Central memory CD8-positive, alpha-beta T cell (primary cell): ENCODE data around the gene GPC3.

Source experiments
- ATAC-seq: fragments of 150-1000 bp; cut with Tn5 transposase; replicated peaks from 2 replicates; pipeline ENCODE4 v1.10.0; 2022; ENCODE audit warnings: mild to moderate bottlenecking, moderate FRiP score, moderate number of reproducible peaks; ENCODE audit not compliant: poor library complexity, severe bottlenecking; ENCODE audit errors: extremely low read depth
- DNase-seq, 2 donors: peaks; one replicate each; pipeline ENCODE4 v3.0.0; 2021; ENCODE audit warnings: low spot score in 2 of 2
- H3K27ac Mint-ChIP-seq: one replicate; pipeline ENCODE4 v1.8.0; 2022; ENCODE audit warnings: low read depth, mild to moderate bottlenecking, moderate library complexity, mixed read lengths
- H3K27me3 Mint-ChIP-seq: one replicate; pipeline ENCODE4 v1.8.0; 2022; ENCODE audit warnings: mixed read lengths
- H3K36me3 Mint-ChIP-seq: one replicate; pipeline ENCODE4 v1.8.0; 2022; ENCODE audit warnings: mild to moderate bottlenecking, moderate library complexity, mixed read lengths; ENCODE audit not compliant: insufficient read depth
- H3K4me1 Mint-ChIP-seq: one replicate; pipeline ENCODE4 v1.8.0; 2022; ENCODE audit warnings: mixed read lengths
- H3K4me3 Mint-ChIP-seq: one replicate; pipeline ENCODE4 v1.8.0; 2022; ENCODE audit warnings: mild to moderate bottlenecking, moderate library complexity, mixed read lengths
- H3K9me3 Mint-ChIP-seq: one replicate; pipeline ENCODE4 v1.8.0; 2022; ENCODE audit warnings: mixed read lengths

GPC3 gene

DNA sequence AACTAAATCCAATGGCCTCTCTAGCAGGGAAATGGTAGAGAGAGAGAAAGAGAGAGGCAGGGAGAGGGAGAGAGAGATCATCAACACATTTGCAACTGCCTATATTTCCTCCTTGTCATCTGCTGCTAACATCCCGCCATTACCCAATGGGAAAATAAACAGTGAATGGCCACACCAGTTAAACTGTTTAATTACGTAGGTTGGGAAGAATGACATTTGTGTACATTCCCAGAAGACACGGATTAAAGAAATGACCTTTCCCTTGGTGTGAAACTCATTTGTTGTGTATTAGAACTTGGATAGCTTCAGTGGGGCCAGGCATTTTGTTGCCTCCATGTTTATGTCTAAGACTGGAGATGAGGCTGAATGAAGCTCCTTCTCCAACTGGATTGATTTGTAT is 474.4 kb downstream of the GPC3 start:
- peaks cover 2% of the 10 kb centered on the region for H3K27me3 Mint-ChIP-seq
- no peak for ATAC-seq
- no peaks in the 10 kb centered on the region for H3K4me1 Mint-ChIP-seq
- DNase-seq: no peak
- peaks cover 3% of the 10 kb centered on the region for H3K9me3 Mint-ChIP-seq
- no peak overlapping the region for H3K27ac Mint-ChIP-seq
- H3K4me3 Mint-ChIP-seq: no peak overlapping the region
- H3K36me3 Mint-ChIP-seq: no peaks in the 10 kb centered on the region

DNA sequence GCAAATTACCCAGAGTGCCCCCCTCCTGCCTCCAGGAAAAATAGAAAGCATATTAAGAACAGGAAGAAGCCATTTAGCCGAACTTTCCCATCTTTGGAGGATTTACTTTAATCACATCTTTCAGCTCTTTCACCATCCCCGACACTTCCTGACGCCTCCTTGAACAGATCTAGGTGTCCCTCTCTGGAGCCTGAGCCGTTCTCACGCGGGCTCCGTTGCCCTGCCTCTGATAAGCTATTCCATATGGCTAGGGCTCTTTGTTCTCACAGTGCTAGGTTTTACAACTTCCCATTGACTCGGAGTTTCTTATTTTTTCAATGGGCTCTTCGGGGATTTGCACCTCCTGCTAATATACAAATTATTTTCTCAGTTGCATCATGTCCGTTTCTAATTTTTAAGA is 488.0 kb downstream of the GPC3 start:
- no peak for DNase-seq

DNA sequence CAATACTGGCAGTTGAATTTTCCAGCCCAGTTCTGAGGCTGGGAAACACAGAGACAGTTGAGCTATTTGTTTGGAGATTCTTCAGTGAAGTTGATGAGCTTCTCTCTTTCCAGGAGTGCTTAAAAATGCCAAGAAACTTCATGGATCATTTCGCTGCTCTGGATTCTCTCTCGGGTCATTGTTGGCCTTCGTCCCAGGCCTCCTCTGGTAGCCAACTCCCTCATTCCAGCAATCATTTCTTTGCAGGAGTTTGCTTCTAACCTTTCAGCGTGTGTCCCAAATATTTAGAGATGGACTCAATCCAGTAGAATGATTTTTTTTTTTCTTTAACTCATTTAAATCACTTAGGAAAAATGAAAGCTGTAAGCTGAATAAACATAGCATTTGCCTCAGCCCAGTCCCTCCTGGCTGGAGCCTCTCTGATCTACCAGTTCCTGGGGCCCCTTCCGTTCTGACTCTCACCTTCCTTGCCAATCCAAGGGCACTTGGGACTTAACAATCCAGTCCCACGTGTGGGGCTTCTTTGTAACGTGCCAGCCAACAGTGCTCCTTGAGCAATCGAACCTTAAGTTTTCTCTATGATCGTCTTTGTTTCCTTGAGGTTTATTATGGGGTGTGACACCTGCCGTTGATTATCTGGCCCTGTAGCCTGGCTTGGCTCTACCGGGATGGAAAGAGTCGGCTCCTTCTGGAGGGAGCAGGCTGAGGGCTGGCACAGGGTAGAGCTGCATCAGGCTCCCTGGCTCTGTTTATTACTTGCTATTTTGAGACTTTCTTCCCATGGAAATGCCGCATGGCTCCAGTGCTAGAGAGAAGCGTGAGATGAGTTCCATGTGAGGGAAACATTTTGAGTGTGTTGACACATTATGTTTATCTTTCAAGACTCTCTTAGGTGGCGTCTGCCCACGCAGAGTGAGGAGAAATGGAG is 489.7 kb downstream of the GPC3 start:
- no peak overlapping the region for H3K4me3 Mint-ChIP-seq
- no peaks in the 10 kb centered on the region for H3K36me3 Mint-ChIP-seq
- ATAC-seq (no peak), DNase-seq (no peak)
- H3K9me3 Mint-ChIP-seq: no peaks in the 10 kb centered on the region
- no peaks in the 10 kb centered on the region for H3K4me1 Mint-ChIP-seq
- H3K27me3 Mint-ChIP-seq: no peaks in the 10 kb centered on the region
- H3K27ac Mint-ChIP-seq: no peak overlapping the region

More for the DNA sequence above, 488.0 kb downstream of the GPC3 start:
- H3K27ac Mint-ChIP-seq: no peak overlapping the region
- H3K36me3 Mint-ChIP-seq: no peaks in the 10 kb centered on the region
- no peaks in the 10 kb centered on the region for H3K9me3 Mint-ChIP-seq
- no peaks in the 10 kb centered on the region for H3K27me3 Mint-ChIP-seq
- H3K4me1 Mint-ChIP-seq: no peaks in the 10 kb centered on the region
- no peak for ATAC-seq
- no peak overlapping the region for H3K4me3 Mint-ChIP-seq

DNA sequence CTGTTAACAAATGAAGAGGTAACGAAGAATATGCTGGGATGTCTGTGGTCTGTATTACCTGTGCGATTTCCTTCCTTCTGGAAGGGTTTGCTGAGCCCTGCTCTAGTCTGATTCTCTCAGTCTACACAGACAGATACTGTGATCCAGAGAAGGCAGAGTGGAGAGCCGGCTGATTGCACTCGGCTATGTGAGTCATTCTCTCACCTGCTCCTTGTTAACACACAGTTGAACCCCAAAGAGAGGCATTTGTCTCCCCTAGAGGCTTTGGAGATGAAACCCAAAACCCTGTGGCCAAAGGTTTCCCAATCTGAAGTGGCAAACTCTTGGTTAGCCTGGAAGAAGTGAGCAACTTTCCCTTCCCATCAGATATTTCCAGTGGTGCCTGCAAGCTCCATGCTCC is 492.0 kb downstream of the GPC3 start:
- no peaks in the 10 kb centered on the region for H3K9me3 Mint-ChIP-seq
- H3K27me3 Mint-ChIP-seq: no peaks in the 10 kb centered on the region
- H3K4me1 Mint-ChIP-seq: no peaks in the 10 kb centered on the region
- H3K27ac Mint-ChIP-seq: no peak overlapping the region
- DNase-seq: no peak
- H3K4me3 Mint-ChIP-seq: no peak overlapping the region
- no peak for ATAC-seq
- no peaks in the 10 kb centered on the region for H3K36me3 Mint-ChIP-seq

DNA sequence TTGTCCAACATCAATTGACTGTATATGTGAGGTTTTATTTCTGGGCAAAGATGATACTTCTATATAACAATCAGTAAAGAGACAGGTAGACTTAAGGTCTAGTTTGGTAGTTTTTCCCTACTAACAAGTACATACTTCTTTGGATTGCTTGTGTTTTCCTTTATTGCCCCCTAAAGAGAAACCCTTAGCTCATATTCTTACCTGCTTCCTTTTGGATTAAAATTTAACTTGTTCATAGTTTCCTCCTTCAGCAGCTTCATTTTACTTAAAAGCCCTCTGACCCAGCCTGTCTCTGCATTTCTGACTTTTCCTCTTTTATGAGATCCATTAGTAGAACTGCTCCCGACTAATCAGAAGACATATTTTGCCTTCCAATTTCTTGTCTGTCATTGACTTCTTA is 494.4 kb downstream of the GPC3 start:
- no peaks in the 10 kb centered on the region for H3K36me3 Mint-ChIP-seq
- no peaks in the 10 kb centered on the region for H3K4me1 Mint-ChIP-seq
- DNase-seq: no peak
- H3K9me3 Mint-ChIP-seq: no peaks in the 10 kb centered on the region
- H3K27me3 Mint-ChIP-seq: no peaks in the 10 kb centered on the region
- no peak overlapping the region for H3K4me3 Mint-ChIP-seq
- no peak overlapping the region for H3K27ac Mint-ChIP-seq
- ATAC-seq: no peak
